Transverse colon (tissue), 4 donors: Measurements from ENCODE around the gene LAMB1.

ENCODE experiments used
- CTCF ChIP-seq, 5 experiments: fragments of 200-600 bp in 3 of 5; fragments of 450-650 bp in 2 of 5; sonication (generic) in 3 of 5; IDR thresholded peaks; 1 replicate in 2 of 5; 2 replicates in 3 of 5; pipeline ENCODE4 v1.5.1; 2016 to 2017; ENCODE audit warnings: antibody characterized with exemption in 5 of 5, inconsistent platforms in 3 of 5, mild to moderate bottlenecking in 2 of 5, moderate library complexity in 1 of 5
- EP300 ChIP-seq: sonication (generic); formaldehyde crosslinking; IDR thresholded peaks from one replicate; pipeline ENCODE4 v1.6.1; 2017; ENCODE audit warnings: antibody characterized with exemption, low read depth
- POLR2A ChIP-seq: fragments of 450-650 bp; IDR thresholded peaks from one replicate; pipeline ENCODE4 v1.6.1; 2016; ENCODE audit warnings: antibody characterized with exemption, mild to moderate bottlenecking, moderate library complexity
- POLR2AphosphoS5 ChIP-seq, 3 donors: sonication (generic); formaldehyde crosslinking; IDR thresholded peaks; one replicate each; pipeline ENCODE4 v1.6.1; 2016; ENCODE audit warnings: antibody characterized with exemption in 3 of 3

- no peak for TF ChIP-seq CTCF (IDR thresholded peaks at IDR 0.05)
- no peak for TF ChIP-seq POLR2A
- no peak for TF ChIP-seq EP300
- peak in 1 of 3 donors; percentile 6 for TF ChIP-seq POLR2AphosphoS5 (IDR thresholded peaks at IDR 0.05)
Measured at GRCh38 chr7:107922886-107923285, 80.1 kb downstream of the LAMB1 start.
